Measurements from ENCODE around the gene PTCD2. TPM values are rescaled to one million over a fixed set of nuclear protein-coding genes. Genes with fewer than 3 reads are reported as not detected.
A peak's percentile ranks its signal among the peaks of the same experiment; 100 is the strongest.

The PTCD2 gene
- total RNA-seq, 1 donor from 2014 or later, result 6.5 TPM

GRCh38 chr5:72410688-72411295 is 90.6 kb downstream of the PTCD2 start:
- ATAC-seq, result peak; percentile 44
- Histone ChIP-seq H3K4me1 (no peaks in the 10 kb centered on the region), H3K27me3 (no peaks in the 10 kb centered on the region), H3K36me3 (no peaks in the 10 kb centered on the region), H3K27ac (no peak overlapping the region), H3K9me3 (no peaks in the 10 kb centered on the region), H3K4me3 (no peak overlapping the region)
- intact Hi-C loops (cut with DNase I), result no loop called here
- TF ChIP-seq, protein P1, sequence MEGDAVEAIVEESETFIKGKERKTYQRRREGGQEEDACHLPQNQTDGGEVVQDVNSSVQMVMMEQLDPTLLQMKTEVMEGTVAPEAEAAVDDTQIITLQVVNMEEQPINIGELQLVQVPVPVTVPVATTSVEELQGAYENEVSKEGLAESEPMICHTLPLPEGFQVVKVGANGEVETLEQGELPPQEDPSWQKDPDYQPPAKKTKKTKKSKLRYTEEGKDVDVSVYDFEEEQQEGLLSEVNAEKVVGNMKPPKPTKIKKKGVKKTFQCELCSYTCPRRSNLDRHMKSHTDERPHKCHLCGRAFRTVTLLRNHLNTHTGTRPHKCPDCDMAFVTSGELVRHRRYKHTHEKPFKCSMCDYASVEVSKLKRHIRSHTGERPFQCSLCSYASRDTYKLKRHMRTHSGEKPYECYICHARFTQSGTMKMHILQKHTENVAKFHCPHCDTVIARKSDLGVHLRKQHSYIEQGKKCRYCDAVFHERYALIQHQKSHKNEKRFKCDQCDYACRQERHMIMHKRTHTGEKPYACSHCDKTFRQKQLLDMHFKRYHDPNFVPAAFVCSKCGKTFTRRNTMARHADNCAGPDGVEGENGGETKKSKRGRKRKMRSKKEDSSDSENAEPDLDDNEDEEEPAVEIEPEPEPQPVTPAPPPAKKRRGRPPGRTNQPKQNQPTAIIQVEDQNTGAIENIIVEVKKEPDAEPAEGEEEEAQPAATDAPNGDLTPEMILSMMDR (IDR thresholded peaks at IDR 0.05), result no peak
- DNase-seq, result no peak

DNA sequence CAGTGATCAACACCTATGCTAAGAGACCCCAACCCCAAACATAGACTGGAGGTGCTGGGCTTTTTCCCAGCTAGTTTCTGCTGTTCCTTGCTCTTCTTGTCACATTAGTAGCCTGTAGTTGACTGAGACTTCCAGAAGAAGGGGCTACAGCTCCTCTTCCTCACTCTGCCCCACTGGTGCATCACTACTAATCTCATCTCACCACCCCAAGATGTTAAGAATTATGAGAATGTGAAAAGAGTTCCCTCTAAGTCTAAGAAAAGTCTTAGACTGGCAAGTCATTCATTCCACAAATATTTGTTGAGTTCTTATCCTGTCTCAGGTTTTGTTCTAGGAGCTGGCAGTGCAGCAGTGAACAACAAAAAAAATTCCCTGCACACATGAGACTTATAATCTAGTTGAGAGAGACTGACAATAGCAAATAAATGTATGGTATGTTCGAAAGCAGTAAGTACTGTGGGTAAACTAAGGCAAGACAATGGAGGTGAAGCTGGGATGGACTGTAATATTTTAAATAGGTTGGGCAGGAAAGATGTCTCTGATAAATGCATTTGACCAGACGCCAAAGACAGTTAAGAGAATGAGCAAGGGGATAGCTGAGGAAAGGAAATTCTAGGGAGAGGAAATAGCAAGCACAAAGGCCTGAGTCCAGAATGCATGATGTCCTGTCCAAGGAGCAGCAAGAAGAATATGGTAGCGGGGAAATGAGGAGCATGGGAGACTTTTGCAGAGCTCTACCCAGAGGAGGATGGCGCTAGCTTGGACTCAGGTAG is 92.3 kb downstream of the PTCD2 start:
- Histone ChIP-seq H3K36me3 (no peaks in the 10 kb centered on the region), H3K4me3 (no peak overlapping the region), H3K4me1 (no peaks in the 10 kb centered on the region), H3K9me3 (no peaks in the 10 kb centered on the region), H3K27me3 (no peaks in the 10 kb centered on the region), H3K27ac (no peak overlapping the region)
- intact Hi-C loops (cut with DNase I), result no loop called here
- TF ChIP-seq, protein P1 (IDR thresholded peaks at IDR 0.05), result no peak
- DNase-seq (no peak), ATAC-seq (peak; percentile 30)

- ATAC-seq (no peak), DNase-seq (no peak)
- Histone ChIP-seq H3K27me3 (no peaks in the 10 kb centered on the region), H3K9me3 (no peaks in the 10 kb centered on the region), H3K4me1 (no peaks in the 10 kb centered on the region), H3K4me3 (no peak overlapping the region), H3K36me3 (no peaks in the 10 kb centered on the region), H3K27ac (no peak overlapping the region)
- TF ChIP-seq, protein P1 (IDR thresholded peaks at IDR 0.05), result no peak
- intact Hi-C loops (cut with DNase I), result no loop called here
These were observed 95.6 kb downstream of the PTCD2 start for GRCh38 chr5:72415616-72416325.

DNA sequence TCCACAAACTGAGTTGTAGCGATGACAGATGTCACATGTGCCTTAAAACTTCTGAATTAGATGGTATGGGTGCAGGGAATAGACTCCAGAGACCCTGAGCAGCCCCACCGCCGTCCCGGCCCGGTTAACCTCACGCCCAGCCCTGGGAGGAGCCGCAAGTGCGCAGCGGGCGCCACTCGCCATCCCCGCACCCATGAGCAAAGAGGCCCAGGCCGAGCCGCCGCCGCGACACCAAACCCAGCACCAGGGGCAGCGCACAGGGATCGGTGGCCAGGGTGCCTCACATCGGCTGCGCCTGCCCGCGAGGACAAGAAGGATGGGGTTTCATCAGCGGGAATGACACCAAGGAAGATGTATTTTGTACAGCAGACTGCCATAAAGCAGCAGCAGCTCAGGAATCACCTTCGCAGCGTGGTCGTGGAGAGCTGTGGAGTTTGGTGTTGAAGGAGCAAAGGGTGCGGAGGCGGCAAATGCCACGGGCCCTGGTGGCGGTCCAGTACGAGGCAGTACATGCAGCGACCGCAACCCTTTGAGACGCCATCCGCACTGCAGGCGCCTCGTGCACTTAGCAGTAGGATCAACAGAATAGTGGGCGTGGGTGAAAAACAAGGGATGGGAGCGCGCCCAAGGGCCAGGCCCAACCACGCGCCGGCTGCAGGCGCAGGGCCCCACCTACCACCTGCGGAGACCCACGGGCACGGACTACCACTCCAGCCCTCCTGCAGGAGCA is 97.3 kb downstream of the PTCD2 start:
- Histone ChIP-seq H3K4me1 (no peaks in the 10 kb centered on the region), H3K4me3 (no peak overlapping the region), H3K9me3 (no peaks in the 10 kb centered on the region), H3K36me3 (no peaks in the 10 kb centered on the region), H3K27me3 (no peaks in the 10 kb centered on the region), H3K27ac (no peak overlapping the region)
- intact Hi-C loops (cut with DNase I), result no loop called here
- TF ChIP-seq, protein P1 (IDR thresholded peaks at IDR 0.05), result no peak
- DNase-seq (no peak), ATAC-seq (peak; percentile 35)

Other genes with a start within 250 kb of the PTCD2 start
- 20.5 TPM for gene MAP1B, start 212.9 kb upstream of the PTCD2 start, total RNA-seq
- 34.2 TPM for gene MRPS27, start 133 bp upstream of the PTCD2 start, total RNA-seq
- 12.2 TPM for gene ZNF366, start 187.0 kb downstream of the PTCD2 start, total RNA-seq